ENCODE results near the gene PCDH9. TPM values are rescaled to one million over a fixed set of nuclear protein-coding genes. Genes with fewer than 3 reads are reported as not detected.

PCDH9 gene
- polyA plus RNA-seq, 1 of the 3 experiments (the other 2 are of a cell fraction), result 1.3 TPM

DNA sequence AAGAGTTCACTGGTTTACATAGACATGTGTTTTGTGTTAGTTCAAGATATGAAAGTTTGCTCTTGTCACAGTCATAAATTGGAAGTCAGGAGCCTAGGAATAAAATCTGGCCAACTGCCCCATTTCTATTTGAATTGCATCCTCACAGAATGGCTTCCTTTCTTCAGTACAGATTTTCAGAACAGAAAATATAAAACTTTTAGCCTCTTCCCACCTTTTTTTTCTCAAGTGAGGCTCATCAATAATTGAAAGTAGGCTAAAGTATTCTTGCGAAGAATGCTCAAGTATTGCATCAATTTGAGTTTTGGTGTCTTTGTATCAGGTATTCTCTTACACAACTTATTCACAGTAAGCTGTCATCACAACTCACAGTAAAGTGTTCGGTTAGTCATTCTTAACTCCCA lies 802.7 kb downstream of the PCDH9 start:
- CTCF ChIA-PET, result no interaction called here
- peaks cover 0 to 3% of the 10 kb centered on the region in 2 experiments; a peak in 1 of 4 replicates for H3K4me1 ChIP-seq (ENCODE audit: control insufficient read depth in 1 of 2, insufficient read depth in 2 of 2, low read depth in 1 of 2, low read length in 1 of 2)

DNA sequence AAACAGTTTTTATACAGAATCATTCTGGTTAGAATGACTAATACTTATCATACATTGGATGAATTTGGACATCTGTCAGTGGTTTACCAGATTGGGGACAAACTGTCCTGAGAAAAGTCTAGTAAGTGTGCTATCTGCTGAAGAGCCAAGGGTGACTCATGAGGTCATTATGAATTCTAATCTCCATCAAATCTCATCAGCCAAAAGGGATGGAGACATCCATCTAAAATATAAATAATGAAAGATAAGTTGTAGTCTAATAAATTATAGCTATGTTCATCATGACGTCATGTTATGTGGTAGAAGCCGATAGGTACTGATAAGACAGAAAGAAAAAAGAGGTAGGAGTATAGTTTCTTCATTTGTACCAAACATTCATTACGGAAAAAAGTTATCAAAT lies 804.4 kb downstream of the PCDH9 start:
- POLR2A ChIA-PET, result no interaction called here
- Histone ChIP-seq H3K79me2 (ENCODE audit: insufficient read depth) (no peaks in the 10 kb centered on the region), H3K27ac (ENCODE audit: low read depth in 2 of 2, low read length in 1 of 2) (peak overlapping the region in 1 of 2 experiments; percentile 67; a peak in 2 of 4 replicates), H3K9me3 (no peaks in the 10 kb centered on the region), H3K36me3 (replicated peaks in 1 of 2; ENCODE audit: control insufficient read depth in 1 of 2, insufficient read depth in 2 of 2, low read length in 1 of 2) (no peaks in the 10 kb centered on the region), H2AFZ (ENCODE audit: low read depth) (no peak overlapping the region), H3K4me1 (ENCODE audit: control insufficient read depth in 1 of 2, insufficient read depth in 2 of 2, low read depth in 1 of 2, low read length in 1 of 2) (peaks cover 0 to 3% of the 10 kb centered on the region in 2 experiments; a peak in 1 of 4 replicates), H3F3A (replicated peaks; ENCODE audit: insufficient read depth) (peaks cover 9% of the 10 kb centered on the region), H3K9me2 (no peaks in the 10 kb centered on the region), H3K4me2 (no peak overlapping the region), H3K9ac (no peak overlapping the region), H3K4me3 (ENCODE audit: low read depth in 2 of 2, low read length in 1 of 2) (no peak overlapping the region), H4K20me1 (ENCODE audit: insufficient read depth) (no peaks in the 10 kb centered on the region), H3K27me3 (ENCODE audit: insufficient read depth) (no peaks in the 10 kb centered on the region)
- 15% methylated on average over 3 of the region's 3 CpGs for WGBS (ENCODE audit: low lambda C conversion rate)
- CTCF ChIA-PET, result no interaction called here
- DNase-seq, result no peak
- no peak for TF ChIP-seq GABPA (IDR thresholded peaks at IDR 0.05; ENCODE audit: low read depth)
- peak; percentile 25; the same call in 1 of the 2 replicates for TF ChIP-seq POLR2AphosphoS5 (IDR thresholded peaks at IDR 0.05; ENCODE audit: low read depth, low read length)
- no peak for TF ChIP-seq ELF1 (IDR thresholded peaks at IDR 0.05)
- TF ChIP-seq MEF2A (IDR thresholded peaks at IDR 0.05; ENCODE audit: borderline replicate concordance, low read depth), result peak; percentile 33; the same call in 1 of the 2 replicates
- TF ChIP-seq RAD21 (IDR thresholded peaks at IDR 0.05; ENCODE audit: low read length), result no peak
- peak in 1 of 2 experiments; percentile 82; a peak in 2 of 4 replicates for TF ChIP-seq EP300 (IDR thresholded peaks at IDR 0.05; ENCODE audit: borderline replicate concordance in 1 of 2, low read depth in 1 of 2, low read length in 1 of 2)
- TF ChIP-seq, protein P1, sequence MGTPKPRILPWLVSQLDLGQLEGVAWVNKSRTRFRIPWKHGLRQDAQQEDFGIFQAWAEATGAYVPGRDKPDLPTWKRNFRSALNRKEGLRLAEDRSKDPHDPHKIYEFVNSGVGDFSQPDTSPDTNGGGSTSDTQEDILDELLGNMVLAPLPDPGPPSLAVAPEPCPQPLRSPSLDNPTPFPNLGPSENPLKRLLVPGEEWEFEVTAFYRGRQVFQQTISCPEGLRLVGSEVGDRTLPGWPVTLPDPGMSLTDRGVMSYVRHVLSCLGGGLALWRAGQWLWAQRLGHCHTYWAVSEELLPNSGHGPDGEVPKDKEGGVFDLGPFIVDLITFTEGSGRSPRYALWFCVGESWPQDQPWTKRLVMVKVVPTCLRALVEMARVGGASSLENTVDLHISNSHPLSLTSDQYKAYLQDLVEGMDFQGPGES (IDR thresholded peaks at IDR 0.05; ENCODE audit: low read depth, low read length), result no peak
- TF ChIP-seq FOXM1 (IDR thresholded peaks at IDR 0.05; ENCODE audit: low read depth), result 0 out of 2 replicates have a peak, but pooled peaks have one; percentile 52
- peak; percentile 79 for TF ChIP-seq TCF12 (IDR thresholded peaks at IDR 0.05)
- TF ChIP-seq, protein P2, sequence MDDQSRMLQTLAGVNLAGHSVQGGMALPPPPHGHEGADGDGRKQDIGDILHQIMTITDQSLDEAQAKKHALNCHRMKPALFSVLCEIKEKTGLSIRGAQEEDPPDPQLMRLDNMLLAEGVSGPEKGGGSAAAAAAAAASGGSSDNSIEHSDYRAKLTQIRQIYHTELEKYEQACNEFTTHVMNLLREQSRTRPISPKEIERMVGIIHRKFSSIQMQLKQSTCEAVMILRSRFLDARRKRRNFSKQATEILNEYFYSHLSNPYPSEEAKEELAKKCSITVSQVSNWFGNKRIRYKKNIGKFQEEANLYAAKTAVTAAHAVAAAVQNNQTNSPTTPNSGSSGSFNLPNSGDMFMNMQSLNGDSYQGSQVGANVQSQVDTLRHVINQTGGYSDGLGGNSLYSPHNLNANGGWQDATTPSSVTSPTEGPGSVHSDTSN (IDR thresholded peaks at IDR 0.05), result peak; percentile 89
- TF ChIP-seq, protein P3, sequence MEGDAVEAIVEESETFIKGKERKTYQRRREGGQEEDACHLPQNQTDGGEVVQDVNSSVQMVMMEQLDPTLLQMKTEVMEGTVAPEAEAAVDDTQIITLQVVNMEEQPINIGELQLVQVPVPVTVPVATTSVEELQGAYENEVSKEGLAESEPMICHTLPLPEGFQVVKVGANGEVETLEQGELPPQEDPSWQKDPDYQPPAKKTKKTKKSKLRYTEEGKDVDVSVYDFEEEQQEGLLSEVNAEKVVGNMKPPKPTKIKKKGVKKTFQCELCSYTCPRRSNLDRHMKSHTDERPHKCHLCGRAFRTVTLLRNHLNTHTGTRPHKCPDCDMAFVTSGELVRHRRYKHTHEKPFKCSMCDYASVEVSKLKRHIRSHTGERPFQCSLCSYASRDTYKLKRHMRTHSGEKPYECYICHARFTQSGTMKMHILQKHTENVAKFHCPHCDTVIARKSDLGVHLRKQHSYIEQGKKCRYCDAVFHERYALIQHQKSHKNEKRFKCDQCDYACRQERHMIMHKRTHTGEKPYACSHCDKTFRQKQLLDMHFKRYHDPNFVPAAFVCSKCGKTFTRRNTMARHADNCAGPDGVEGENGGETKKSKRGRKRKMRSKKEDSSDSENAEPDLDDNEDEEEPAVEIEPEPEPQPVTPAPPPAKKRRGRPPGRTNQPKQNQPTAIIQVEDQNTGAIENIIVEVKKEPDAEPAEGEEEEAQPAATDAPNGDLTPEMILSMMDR (IDR thresholded peaks at IDR 0.05), result no peak
- peak; percentile 64 for TF ChIP-seq NFIC (IDR thresholded peaks at IDR 0.05; ENCODE audit: borderline replicate concordance)
- no peak for TF ChIP-seq RFX5 (IDR thresholded peaks at IDR 0.05; ENCODE audit: low read length)
- TF ChIP-seq, protein P4, sequence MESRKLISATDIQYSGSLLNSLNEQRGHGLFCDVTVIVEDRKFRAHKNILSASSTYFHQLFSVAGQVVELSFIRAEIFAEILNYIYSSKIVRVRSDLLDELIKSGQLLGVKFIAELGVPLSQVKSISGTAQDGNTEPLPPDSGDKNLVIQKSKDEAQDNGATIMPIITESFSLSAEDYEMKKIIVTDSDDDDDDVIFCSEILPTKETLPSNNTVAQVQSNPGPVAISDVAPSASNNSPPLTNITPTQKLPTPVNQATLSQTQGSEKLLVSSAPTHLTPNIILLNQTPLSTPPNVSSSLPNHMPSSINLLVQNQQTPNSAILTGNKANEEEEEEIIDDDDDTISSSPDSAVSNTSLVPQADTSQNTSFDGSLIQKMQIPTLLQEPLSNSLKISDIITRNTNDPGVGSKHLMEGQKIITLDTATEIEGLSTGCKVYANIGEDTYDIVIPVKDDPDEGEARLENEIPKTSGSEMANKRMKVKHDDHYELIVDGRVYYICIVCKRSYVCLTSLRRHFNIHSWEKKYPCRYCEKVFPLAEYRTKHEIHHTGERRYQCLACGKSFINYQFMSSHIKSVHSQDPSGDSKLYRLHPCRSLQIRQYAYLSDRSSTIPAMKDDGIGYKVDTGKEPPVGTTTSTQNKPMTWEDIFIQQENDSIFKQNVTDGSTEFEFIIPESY (IDR thresholded peaks at IDR 0.05; ENCODE audit: borderline replicate concordance, low read depth), result 0 out of 2 replicates have a peak, but pooled peaks have one; percentile 21
- peak; percentile 86 for TF ChIP-seq JUND (IDR thresholded peaks at IDR 0.05)
- peak; percentile 48; the same call in 1 of the 2 replicates for TF ChIP-seq RXRA (IDR thresholded peaks at IDR 0.05; ENCODE audit: borderline replicate concordance, low read depth)
- peak; percentile 69; the same call in 1 of the 2 replicates for TF ChIP-seq FOSL2 (IDR thresholded peaks at IDR 0.05; ENCODE audit: borderline replicate concordance, low read depth)
- peak; percentile 75 for TF ChIP-seq TEAD4 (IDR thresholded peaks at IDR 0.05; ENCODE audit: borderline replicate concordance, insufficient read depth)
- TF ChIP-seq RCOR1 (IDR thresholded peaks at IDR 0.05; ENCODE audit: low read length), result no peak

More for the DNA sequence above, 802.7 kb downstream of the PCDH9 start:
- Histone ChIP-seq H3K9me3 (no peaks in the 10 kb centered on the region), H3K79me2 (ENCODE audit: insufficient read depth) (no peaks in the 10 kb centered on the region), H3K9me2 (no peaks in the 10 kb centered on the region), H3K27ac (ENCODE audit: low read depth in 2 of 2, low read length in 1 of 2) (peak overlapping the region in 1 of 2 experiments; percentile 34; a peak in 2 of 4 replicates), H3F3A (replicated peaks; ENCODE audit: insufficient read depth) (peaks cover 9% of the 10 kb centered on the region), H3K4me2 (no peak overlapping the region), H3K4me3 (ENCODE audit: low read depth in 2 of 2, low read length in 1 of 2) (no peak overlapping the region), H3K27me3 (ENCODE audit: insufficient read depth) (no peaks in the 10 kb centered on the region), H4K20me1 (ENCODE audit: insufficient read depth) (no peaks in the 10 kb centered on the region), H3K9ac (no peak overlapping the region), H3K36me3 (replicated peaks in 1 of 2; ENCODE audit: control insufficient read depth in 1 of 2, insufficient read depth in 2 of 2, low read length in 1 of 2) (no peaks in the 10 kb centered on the region), H2AFZ (ENCODE audit: low read depth) (no peak overlapping the region)
- TF ChIP-seq TCF12 (IDR thresholded peaks at IDR 0.05) (peak; percentile 48; the same call in 1 of the 2 replicates), FOSL2 (IDR thresholded peaks at IDR 0.05; ENCODE audit: borderline replicate concordance, low read depth) (no peak)
- no peak for DNase-seq
- POLR2A ChIA-PET, result no interaction called here
- 90% methylated on average over 2 of the region's 2 CpGs for WGBS (ENCODE audit: low lambda C conversion rate)

All from SK-N-SH (cell line).